Kidney glomerular epithelial cell (primary cell): ENCODE data around the gene MAEL.
"Not testable (repeated sequence)": the region's sequence is repeated elsewhere in the genome, so short reads cannot be mapped to it uniquely, and the experiment has no call there.

Source experiments
- DNase-seq: peaks from one replicate; lab custom pipeline; 2025; lab: John Stamatoyannopoulos, UW

Gene MAEL

GRCh38 chr1:166978821-166979220, 10.3 kb upstream of the MAEL start:
- no peak for DNase-seq

- DNase-seq, result no peak
Observed at GRCh38 chr1:166980383-166980782, 8.7 kb upstream of the MAEL start.

- DNase-seq, result peak; percentile 53
Observed at GRCh38 chr1:166980818-166981217, 8.3 kb upstream of the MAEL start.

GRCh38 chr1:166981589-166981988, 7.5 kb upstream of the MAEL start:
- DNase-seq, result no peak

GRCh38 chr1:166999075-166999474, 10.0 kb downstream of the MAEL start:
- DNase-seq, result peak; percentile 24

GRCh38 chr1:166999500-167000055, 10.5 kb downstream of the MAEL start:
- no peak for DNase-seq

- DNase-seq, result no peak
Observed at GRCh38 chr1:167000546-167000945, 11.5 kb downstream of the MAEL start.

GRCh38 chr1:167002354-167002753, 13.3 kb downstream of the MAEL start:
- no peak for DNase-seq

- DNase-seq, result peak; percentile 47
Observed at GRCh38 chr1:167003711-167004110, 14.6 kb downstream of the MAEL start.

- no peak for DNase-seq
Observed at GRCh38 chr1:167011560-167012191, 22.6 kb downstream of the MAEL start.

GRCh38 chr1:167012570-167012969, 23.5 kb downstream of the MAEL start:
- DNase-seq, result no peak

GRCh38 chr1:167013108-167013929, 24.2 kb downstream of the MAEL start:
- no peak for DNase-seq

GRCh38 chr1:167016100-167016750, 27.1 kb downstream of the MAEL start:
- no peak for DNase-seq

- DNase-seq, result no peak
Observed at GRCh38 chr1:167022384-167022783, 33.3 kb downstream of the MAEL start.

- DNase-seq, result not testable (repeated sequence)
Observed at GRCh38 chr1:167029553-167029952, 40.5 kb downstream of the MAEL start.

GRCh38 chr1:167033646-167034045, 44.6 kb downstream of the MAEL start:
- DNase-seq, result no peak

GRCh38 chr1:167043752-167044488, 54.8 kb downstream of the MAEL start:
- peak; percentile 73 for DNase-seq

- no peak for DNase-seq
Observed at GRCh38 chr1:167051907-167052306, 62.8 kb downstream of the MAEL start.

- DNase-seq, result no peak
Observed at GRCh38 chr1:167052389-167052788, 63.3 kb downstream of the MAEL start.

- DNase-seq, result no peak
Observed at GRCh38 chr1:167054531-167054930, 65.5 kb downstream of the MAEL start.

GRCh38 chr1:167054946-167055630, 66.0 kb downstream of the MAEL start:
- no peak for DNase-seq
